GM12892 (cell line): ENCODE results near the gene CXCL13.

ENCODE experiments used
- DNase-seq: peaks from one replicate; pipeline ENCODE4 v3.0.0; 2011; ENCODE audit not compliant: insufficient read length
- FAIRE-seq: peaks from 2 replicates; lab custom pipeline; 2011; peaks lifted over from hg19 to GRCh38; lab: Jason Lieb, UNC
- POLR2A ChIP-seq: IDR thresholded peaks from 2 replicates; pipeline ENCODE4 v1.6.1; 2011; ENCODE audit warnings: low read depth, low read length, control low read depth
- POLR2AphosphoS5 ChIP-seq: IDR thresholded peaks from 2 replicates; pipeline ENCODE4 v1.6.1; 2011; ENCODE audit warnings: low read depth, low read length, control low read depth
- TAF1 ChIP-seq: IDR thresholded peaks from 2 replicates; pipeline ENCODE4 v1.6.1; 2011; ENCODE audit warnings: low read depth, mild to moderate bottlenecking, control low read depth, low read length, borderline replicate concordance

The CXCL13 gene

DNA sequence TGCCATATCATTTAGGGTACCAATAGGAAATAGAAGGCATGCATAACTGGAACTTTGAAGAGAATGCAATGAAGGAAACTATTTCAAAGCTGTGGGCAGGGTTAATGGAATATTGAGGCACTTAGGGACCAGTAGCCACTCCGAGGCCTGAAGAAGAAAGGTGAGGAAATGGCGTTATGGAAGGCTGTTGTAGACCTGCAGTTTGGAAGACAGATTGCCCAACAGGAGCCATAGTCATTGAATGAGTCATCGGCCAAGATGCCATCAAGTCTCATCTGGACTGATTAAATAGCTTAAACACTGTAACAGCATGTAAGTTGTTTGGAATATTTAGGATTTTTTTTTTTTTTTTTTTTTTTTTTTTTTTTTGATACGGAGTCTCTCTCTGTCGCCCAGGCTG, 11.6 kb downstream of the CXCL13 start:
- DNase-seq, result no peak
- FAIRE-seq, result no peak
- TF ChIP-seq POLR2A, result no peak

DNA sequence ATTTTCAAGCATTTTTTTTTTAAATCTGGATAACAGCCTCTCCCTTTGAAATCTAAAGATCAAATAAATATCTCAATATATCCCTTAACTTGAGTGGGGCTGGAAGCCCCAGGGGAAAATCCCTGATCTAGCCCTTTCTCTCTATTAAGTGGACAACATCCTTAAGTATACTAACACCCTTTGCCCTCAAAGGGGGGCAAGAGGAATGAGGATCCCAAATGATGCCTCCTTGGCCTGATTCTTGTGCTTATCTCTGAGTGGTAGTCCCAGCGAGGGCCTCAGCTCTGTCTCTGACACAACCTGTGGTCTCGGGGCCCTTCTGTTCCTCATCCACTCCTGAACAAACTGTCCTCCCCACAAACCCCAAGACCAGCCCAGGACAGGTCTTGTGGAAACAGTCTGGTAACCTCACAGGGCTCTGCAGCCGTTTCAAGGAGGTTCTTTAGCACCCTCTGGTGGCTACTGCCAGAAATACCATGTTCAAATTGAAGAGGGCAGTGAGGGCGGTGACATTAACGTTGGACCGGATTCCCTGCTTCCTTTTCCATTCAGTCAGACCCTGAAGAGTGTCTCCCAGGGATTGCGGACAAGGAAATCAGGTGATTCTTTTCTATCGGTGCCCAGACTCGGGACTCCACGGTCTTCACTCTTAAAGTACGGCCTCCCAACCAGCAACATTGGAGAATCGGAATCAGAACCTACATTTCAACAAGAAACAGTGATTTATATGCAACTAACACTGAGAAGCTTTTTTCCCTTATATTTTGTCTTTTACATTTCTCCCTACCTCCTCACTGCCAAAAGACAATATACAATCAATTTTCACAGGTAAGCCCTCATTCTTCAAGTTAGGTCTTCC, 13.0 kb downstream of the CXCL13 start:
- DNase-seq (peak; percentile 37), FAIRE-seq (peak; percentile 85)
- no peak for TF ChIP-seq POLR2AphosphoS5
- TF ChIP-seq POLR2A, result no peak
- TF ChIP-seq TAF1, result no peak

DNA sequence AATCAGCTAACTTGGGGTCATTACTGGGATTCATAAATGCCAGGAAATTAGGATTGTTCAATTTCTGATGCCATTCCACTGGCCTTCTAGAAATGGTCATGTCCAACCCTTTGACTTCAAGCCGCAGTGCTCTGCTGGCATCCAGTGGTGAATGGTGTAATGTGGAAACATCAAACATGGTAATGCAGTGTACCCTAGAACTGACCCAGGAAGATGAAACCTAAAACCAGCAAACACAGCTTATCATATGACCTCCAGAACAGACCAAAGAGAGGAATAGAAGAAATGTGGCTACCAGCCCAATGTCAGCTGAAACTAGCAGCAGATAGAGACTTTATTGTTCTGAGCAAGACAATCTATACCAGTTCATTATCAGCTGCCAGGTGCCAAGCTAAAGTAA, 13.8 kb downstream of the CXCL13 start:
- FAIRE-seq (no peak), DNase-seq (no peak)
- TF ChIP-seq POLR2AphosphoS5, result no peak
- TF ChIP-seq TAF1, result no peak

DNA sequence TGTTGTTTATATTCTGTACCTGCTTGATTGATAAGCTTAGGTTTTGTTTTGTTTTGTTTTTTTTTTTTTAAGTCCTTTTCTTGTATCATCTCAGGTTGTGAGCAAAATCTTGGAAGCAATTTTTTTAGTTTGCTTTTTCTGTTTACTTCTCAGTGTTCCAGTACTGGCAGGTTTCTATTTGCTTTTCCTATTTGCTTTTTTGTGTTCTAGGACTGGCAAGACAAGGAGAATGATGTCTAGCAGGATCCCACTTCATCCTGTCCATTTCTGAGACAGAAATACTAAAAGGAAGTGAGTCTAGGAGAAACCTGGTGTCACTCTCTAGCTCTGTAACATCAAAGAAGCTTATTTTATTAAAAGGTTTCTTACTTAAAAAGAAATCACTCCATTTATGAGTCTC, 15.6 kb downstream of the CXCL13 start:
- DNase-seq, result no peak
- TF ChIP-seq TAF1, result no peak
- no peak for TF ChIP-seq POLR2A
- TF ChIP-seq POLR2AphosphoS5, result no peak
- no peak for FAIRE-seq

DNA sequence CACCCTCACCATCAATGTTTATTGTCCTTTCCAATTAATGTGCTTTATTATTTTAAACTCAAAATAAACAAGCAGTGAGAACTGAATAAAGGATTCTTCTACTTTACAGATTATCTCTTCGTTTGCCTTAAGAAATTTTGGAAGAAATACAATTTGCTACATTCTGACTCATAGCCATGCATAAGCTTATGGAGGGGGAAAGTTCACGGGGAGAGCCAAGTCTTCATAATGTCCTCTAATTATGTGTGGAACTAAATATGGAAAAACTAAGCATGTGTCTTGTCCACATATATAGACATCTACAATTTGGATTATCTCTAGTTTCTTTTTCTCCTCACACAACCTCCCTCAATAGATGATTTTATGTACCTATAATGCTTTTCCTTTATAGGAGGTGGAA, 17.5 kb downstream of the CXCL13 start:
- DNase-seq (no peak), FAIRE-seq (no peak)
- TF ChIP-seq POLR2AphosphoS5 (no peak), POLR2A (no peak), TAF1 (no peak)

DNA sequence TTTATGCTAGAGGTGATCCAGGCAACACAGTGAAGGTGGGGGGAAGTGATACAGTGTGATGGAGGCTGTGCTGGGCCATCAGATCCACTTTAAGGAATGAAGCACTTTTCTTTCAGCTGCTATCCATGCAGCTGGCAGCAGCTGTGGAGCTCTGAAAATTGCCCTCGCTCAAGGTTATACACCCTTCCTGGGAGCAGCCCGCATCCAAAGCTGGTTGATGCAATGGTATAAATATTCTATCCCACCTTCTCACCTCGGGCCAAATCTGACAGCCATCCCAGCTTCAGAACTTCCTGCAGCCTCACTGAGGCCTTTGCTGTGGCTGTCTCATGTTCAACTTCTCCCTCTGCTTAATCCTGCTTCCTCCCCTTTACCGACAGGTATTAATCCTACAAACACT, 18.6 kb downstream of the CXCL13 start:
- DNase-seq (no peak), FAIRE-seq (no peak)
- TF ChIP-seq POLR2AphosphoS5, result no peak
- no peak for TF ChIP-seq TAF1
- no peak for TF ChIP-seq POLR2A

DNA sequence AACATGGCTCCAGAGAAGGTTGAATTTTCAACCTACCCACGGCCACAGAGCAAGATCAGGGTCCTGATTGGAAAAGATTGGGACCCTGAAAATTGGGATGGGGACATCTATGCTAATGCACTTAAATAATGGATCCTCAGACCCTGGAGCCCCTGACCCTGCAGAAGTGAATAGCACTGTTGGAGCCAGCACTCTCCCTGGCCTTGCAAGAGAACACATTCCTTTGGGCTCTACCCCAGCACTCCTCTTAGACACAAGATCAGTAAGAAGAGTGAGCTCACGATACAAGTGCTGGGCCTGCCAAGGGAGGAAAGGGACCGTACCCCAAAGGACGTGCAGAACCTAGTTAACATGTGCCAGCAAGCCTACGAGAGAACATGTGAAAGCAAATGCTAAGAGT, 19.9 kb downstream of the CXCL13 start:
- TF ChIP-seq TAF1, result no peak
- TF ChIP-seq POLR2A, result no peak
- TF ChIP-seq POLR2AphosphoS5, result no peak
- FAIRE-seq, result no peak
- DNase-seq, result no peak

DNA sequence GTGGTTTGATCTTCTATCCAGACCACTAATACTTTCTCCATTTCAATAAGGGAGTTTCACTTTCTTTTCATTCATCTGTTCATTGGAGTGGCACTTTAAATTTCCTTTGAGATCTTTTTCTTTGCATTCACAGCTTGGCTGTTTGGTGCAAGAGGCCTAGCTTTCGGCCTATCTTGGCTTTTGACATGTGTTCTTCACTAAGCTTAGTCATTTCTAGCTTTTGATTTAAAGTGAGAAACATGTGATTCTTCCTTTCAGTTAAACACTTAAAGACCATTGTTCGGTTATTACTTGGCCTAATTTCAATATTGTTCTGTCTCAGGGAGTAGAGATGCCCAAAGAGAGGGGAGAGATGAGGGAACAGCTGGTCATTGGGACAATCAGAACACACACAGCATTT, 24.3 kb downstream of the CXCL13 start:
- TF ChIP-seq TAF1, result no peak
- TF ChIP-seq POLR2A, result no peak
- TF ChIP-seq POLR2AphosphoS5, result no peak
- FAIRE-seq (peak; percentile 65), DNase-seq (no peak)

DNA sequence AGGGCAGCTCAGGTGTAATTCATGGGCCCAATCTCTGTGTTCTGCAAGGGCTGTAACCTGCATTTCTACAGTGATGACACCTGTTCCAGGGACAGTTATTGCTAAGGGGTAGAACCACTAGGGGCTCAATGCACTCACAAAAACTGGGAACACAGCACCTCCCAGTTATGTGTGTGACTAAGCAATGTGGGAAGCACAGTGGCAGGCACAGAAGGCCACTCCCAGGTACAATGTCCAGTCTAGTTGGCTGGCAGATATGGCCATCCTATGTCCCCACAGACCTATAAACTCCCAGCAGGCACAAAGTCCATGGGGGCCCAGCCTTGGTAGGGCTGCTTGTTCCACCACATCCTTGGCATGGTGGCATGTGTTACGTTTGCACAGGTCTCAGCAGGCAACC, 25.7 kb downstream of the CXCL13 start:
- no peak for FAIRE-seq
- TF ChIP-seq POLR2A (no peak), TAF1 (no peak), POLR2AphosphoS5 (no peak)
- no peak for DNase-seq

DNA sequence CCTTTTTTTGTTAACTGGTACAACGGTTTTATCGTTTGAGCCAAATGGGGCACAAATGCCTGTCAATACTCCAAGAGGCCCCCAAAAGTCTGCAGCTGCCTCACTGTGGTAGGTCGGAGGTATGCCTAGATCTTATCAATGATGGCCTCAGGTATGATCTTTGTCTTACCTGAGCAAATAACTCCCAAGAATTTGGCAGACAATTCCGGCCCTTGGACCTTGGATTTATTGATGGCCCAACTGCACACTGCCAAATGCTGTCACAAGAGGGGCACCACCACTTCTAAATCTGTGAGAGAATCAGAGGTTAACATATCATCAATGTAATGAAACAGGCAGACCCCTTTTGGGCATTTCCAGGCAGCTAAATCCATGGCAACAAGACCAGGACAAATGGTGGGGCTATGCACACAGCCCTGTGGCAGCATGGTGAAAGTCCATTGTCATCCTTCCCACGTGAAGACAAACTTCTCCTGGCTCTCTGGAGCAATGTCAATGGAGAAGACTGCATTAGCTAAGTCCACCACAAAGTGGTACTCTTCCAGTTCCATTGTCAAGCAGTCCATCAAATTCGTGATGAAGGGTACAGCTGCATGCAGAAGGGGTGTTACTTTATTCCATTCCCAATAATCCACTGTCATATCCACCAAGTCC, 28.6 kb downstream of the CXCL13 start:
- FAIRE-seq, result no peak
- no peak for DNase-seq
- TF ChIP-seq POLR2AphosphoS5 (no peak), TAF1 (no peak), POLR2A (no peak)

DNA sequence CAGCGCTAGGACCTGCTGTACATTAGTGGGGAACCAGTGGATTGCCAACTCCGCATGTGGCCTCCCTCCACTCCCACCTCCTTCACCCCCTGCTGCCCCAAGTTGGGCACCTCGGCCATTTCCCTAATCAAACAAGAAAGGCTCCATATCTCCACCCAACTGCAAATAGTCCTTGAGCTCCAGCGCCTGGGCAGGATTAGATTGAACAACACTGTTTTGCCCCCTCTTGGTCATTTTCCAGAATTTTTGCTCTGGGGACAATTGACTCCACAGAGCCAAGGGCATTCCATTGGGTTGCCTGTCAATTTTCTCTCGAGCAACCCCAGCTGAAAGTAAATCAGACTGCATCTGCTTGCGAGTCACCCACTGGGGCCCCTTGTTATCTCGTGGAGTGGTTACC, 29.6 kb downstream of the CXCL13 start:
- FAIRE-seq (no peak), DNase-seq (no peak)
- TF ChIP-seq POLR2A (no peak), POLR2AphosphoS5 (no peak), TAF1 (no peak)

DNA sequence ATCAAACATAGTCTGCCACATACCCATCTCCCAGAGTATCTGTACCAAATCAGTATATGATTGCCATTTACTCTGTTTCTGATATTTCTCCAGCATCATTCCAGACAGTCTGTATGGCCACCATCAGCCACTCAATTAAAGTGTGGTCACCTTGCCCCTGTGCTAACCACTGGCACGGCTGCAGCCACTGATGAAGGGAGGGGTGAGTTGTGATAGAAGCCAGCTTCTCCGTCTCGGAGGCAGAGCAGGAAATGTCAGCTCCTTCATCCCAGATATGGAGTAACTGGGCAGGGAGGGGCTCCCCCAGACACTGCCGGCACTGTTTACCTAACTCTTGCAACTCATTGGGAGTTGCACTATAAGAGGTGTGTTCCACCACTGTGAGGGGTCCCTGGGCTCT, 30.3 kb downstream of the CXCL13 start:
- DNase-seq (no peak), FAIRE-seq (no peak)
- TF ChIP-seq TAF1 (no peak), POLR2A (no peak), POLR2AphosphoS5 (no peak)
